SHP77 treated with DMSO at 0.1 percent for 48 hours (cell line): Measurements from ENCODE around the gene IBA57.
"Not testable (repeated sequence)": the region's sequence is repeated elsewhere in the genome, so short reads cannot be mapped to it uniquely, and the experiment has no call there.

Source experiments
- DNase-seq: peaks from one replicate; lab custom pipeline; 2025; lab: John Stamatoyannopoulos, UW

IBA57 gene

GRCh38 chr1:228212966-228213844 is 47.6 kb downstream of the IBA57 start:
- DNase-seq = peak; percentile 57

GRCh38 chr1:228213917-228214808 is 48.6 kb downstream of the IBA57 start:
- DNase-seq = no peak

- DNase-seq = no peak
These were observed 49.5 kb downstream of the IBA57 start for GRCh38 chr1:228214921-228215662.

GRCh38 chr1:228215663-228216116 is 50.1 kb downstream of the IBA57 start:
- DNase-seq = no peak

GRCh38 chr1:228216371-228217320 is 51.0 kb downstream of the IBA57 start:
- DNase-seq = no peak

GRCh38 chr1:228217551-228218344 is 52.1 kb downstream of the IBA57 start:
- DNase-seq = no peak

- DNase-seq = no peak
These were observed 53.1 kb downstream of the IBA57 start for GRCh38 chr1:228218513-228219244.

GRCh38 chr1:228219245-228219961 is 53.8 kb downstream of the IBA57 start:
- no peak for DNase-seq

- DNase-seq = no peak
These were observed 54.6 kb downstream of the IBA57 start for GRCh38 chr1:228219962-228220780.

- DNase-seq = not testable (repeated sequence)
These were observed 55.5 kb downstream of the IBA57 start for GRCh38 chr1:228221097-228221496.

GRCh38 chr1:228222548-228222947 is 56.9 kb downstream of the IBA57 start:
- no peak for DNase-seq

- no peak for DNase-seq
These were observed 58.9 kb downstream of the IBA57 start for GRCh38 chr1:228224198-228225164.

- DNase-seq = no peak
These were observed 59.6 kb downstream of the IBA57 start for GRCh38 chr1:228225165-228225710.

- DNase-seq = no peak
These were observed 60.1 kb downstream of the IBA57 start for GRCh38 chr1:228225740-228226139.

- DNase-seq = no peak
These were observed 60.7 kb downstream of the IBA57 start for GRCh38 chr1:228226141-228226874.
